Neural crest cell (in vitro differentiated cells): ENCODE measurements around the gene TIMM50. TPM values are rescaled to one million over a fixed set of nuclear protein-coding genes. Genes with fewer than 3 reads are reported as not detected.

Experiments used
- DNase-seq: peaks from one replicate; pipeline ENCODE4 v3.0.0; 2021; ENCODE audit warnings: low read depth, mixed read lengths, low spot score
- H3K27ac Mint-ChIP-seq: one replicate; pipeline ENCODE4 v1.8.0; 2021; ENCODE audit warnings: mild to moderate bottlenecking, mixed read lengths; ENCODE audit not compliant: unreplicated experiment
- H3K27me3 Mint-ChIP-seq: 2 replicates; pipeline ENCODE4 v1.8.0; 2021; ENCODE audit warnings: low read depth, mild to moderate bottlenecking, mixed read lengths
- H3K36me3 Mint-ChIP-seq: 2 replicates; pipeline ENCODE4 v1.8.0; 2021; ENCODE audit warnings: low read depth, mild to moderate bottlenecking, mixed read lengths
- H3K4me1 Mint-ChIP-seq: 2 replicates; pipeline ENCODE4 v1.8.0; 2021; ENCODE audit warnings: mixed read lengths
- H3K4me3 Mint-ChIP-seq: one replicate; pipeline ENCODE4 v1.8.0; 2021; ENCODE audit warnings: mild to moderate bottlenecking, mixed read lengths
- H3K9me3 Mint-ChIP-seq: 2 replicates; pipeline ENCODE4 v1.8.0; 2021; ENCODE audit warnings: mixed read lengths
- CTCF ChIP-seq: fragments of 200-600 bp; sonication (generic); conservative IDR thresholded peaks from 2 replicates; pipeline ENCODE4 v1.5.0; 2021; ENCODE audit warnings: antibody characterized with exemption, mild to moderate bottlenecking
- total RNA-seq: library from RNA; stranded (reverse); gene quantifications from 2 replicates; pipeline ENCODE4 v1.2.1, GENCODE V29; 2021

The TIMM50 gene
- total RNA-seq, 1 donor from 2014 or later: 121 TPM

DNA sequence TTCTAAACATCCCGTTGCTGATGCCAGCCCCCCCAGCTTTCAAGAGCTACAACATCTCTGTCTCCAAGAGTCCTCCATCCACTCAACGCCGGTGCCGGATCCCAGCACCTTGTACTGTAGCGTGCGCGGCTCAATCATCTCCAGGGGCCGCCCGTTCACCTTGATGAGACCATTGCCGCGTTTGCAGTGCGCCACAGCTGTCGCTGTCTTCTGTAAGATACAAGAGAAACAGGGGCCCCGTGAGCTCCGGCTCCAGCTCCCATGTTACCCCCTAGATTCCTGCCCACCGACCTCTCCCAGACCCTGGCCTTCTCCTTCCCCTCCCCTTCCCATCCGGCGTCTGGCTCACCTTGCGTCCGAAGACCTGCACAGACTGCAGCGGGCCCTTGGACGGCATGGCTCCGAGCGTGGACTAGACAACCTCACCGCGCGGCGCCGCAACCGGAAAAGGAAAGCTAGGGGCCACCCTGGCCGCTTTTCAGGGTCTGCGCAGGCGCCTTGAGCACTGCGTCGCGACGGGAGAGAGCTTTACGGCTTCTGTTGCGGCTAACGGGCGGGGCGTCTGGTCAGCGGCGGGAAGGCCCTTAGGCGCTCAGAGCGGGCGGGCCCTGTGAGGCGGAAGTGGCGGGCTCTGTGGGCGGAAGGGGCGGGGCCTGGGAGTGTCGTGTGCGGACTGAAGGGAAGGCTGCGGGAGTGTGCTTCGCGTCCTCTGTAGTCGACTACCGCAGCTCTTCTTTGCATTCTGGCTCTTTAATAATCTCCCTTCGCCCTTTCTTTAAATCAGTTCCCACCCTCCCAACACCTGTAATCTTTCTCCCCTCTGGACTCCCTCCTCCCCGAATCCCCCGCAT is 44.9 kb upstream of the TIMM50 start, which contains the start of gene RPS16:
Gene RPS16 (minus strand): TSS at position 451 of the 851 bp plus-strand sequence. CDS start 54 bp downstream, at position 397.
- Mint-ChIP-seq H3K27ac (peak within 1 kb of the TSS; percentile 100), H3K36me3 (peaks cover 15% of the 10 kb centered on the region), H3K4me1 (peaks cover 34% of the 10 kb centered on the region), H3K9me3 (no peaks in the 10 kb centered on the region), H3K27me3 (peaks cover 10% of the 10 kb centered on the region), H3K4me3 (peak within 1 kb of the TSS; percentile 100)
- no peak for TF ChIP-seq CTCF
- peak; percentile 98 for DNase-seq

- peak overlapping the region; percentile 100 for H3K4me3 Mint-ChIP-seq
- peaks cover 10% of the 10 kb centered on the region for H3K27me3 Mint-ChIP-seq
- no peaks in the 10 kb centered on the region for H3K9me3 Mint-ChIP-seq
- H3K27ac Mint-ChIP-seq: peak overlapping the region; percentile 97
- peaks cover 15% of the 10 kb centered on the region for H3K36me3 Mint-ChIP-seq
- DNase-seq: no peak
- peaks cover 32% of the 10 kb centered on the region for H3K4me1 Mint-ChIP-seq
- TF ChIP-seq CTCF: no peak
Observed at GRCh38 chr19:39436350-39436716, 44.3 kb upstream of the TIMM50 start.

- Mint-ChIP-seq H3K27me3 (peaks cover 10% of the 10 kb centered on the region), H3K9me3 (no peaks in the 10 kb centered on the region), H3K4me3 (no peak overlapping the region), H3K36me3 (peaks cover 12% of the 10 kb centered on the region), H3K27ac (no peak overlapping the region), H3K4me1 (peaks cover 32% of the 10 kb centered on the region)
- TF ChIP-seq CTCF: no peak
- no peak for DNase-seq
Observed at GRCh38 chr19:39438270-39438934, 42.2 kb upstream of the TIMM50 start.

- no peaks in the 10 kb centered on the region for H3K9me3 Mint-ChIP-seq
- peak overlapping the region; percentile 94 for H3K27ac Mint-ChIP-seq
- H3K27me3 Mint-ChIP-seq: no peaks in the 10 kb centered on the region
- peaks cover 39% of the 10 kb centered on the region for H3K4me1 Mint-ChIP-seq
- DNase-seq: no peak
- peaks cover 5% of the 10 kb centered on the region for H3K36me3 Mint-ChIP-seq
- no peak for TF ChIP-seq CTCF
- H3K4me3 Mint-ChIP-seq: peak overlapping the region; percentile 95
Observed at GRCh38 chr19:39444598-39445195, 35.9 kb upstream of the TIMM50 start.

DNA sequence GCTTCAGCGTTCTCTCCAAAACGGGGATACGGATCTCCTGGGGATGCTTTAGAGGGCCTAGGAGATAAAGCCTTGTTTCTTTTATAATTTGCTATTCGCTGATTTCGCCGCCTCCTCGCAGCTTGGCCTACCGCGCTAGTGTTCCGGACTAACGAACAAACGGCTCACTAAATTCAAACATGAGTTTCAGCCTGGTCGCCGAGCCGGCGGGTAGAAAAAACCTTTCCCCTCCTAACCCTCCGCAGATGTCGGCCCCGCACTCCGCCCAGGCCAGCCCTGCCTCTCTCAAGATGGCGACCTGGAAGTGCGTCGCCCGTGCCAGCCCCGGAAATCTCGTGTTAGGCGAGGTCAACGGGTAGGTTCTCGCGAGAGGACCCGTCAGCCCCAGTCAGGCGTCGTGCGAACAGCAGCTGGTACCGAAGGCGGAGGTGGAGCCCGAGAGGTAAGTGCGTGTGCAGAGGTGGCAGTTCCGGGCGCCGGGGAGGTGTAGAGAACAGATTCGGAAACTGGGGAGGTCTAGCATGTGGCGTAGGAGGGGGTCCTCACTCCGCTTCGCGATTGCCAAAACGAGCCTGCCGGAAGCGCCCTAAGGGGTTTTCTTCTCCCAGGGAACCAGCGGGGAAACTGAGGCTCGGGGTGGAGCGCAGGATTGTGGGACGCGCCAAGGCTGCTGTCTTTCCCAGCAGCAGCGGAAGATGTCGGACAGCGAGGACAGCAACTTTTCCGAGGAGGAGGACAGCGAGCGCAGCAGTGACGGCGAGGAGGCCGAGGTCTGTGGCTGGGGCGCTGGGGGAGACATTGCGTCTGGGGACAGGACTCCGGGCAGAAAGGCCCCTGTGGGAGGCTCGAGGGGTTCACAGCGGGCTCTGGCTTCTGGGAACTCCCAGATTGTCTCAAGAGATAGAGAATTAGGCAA is 35.2 kb upstream of the TIMM50 start, which contains the start of gene SUPT5H:
Gene SUPT5H (plus strand): TSS at position 387 of the 916 bp plus-strand sequence. CDS start 309 bp downstream, at position 696.
- TF ChIP-seq CTCF: no peak
- H3K9me3 Mint-ChIP-seq: no peaks in the 10 kb centered on the region
- H3K27ac Mint-ChIP-seq: peak within 1 kb of the TSS; percentile 94
- no peaks in the 10 kb centered on the region for H3K27me3 Mint-ChIP-seq
- peaks cover 5% of the 10 kb centered on the region for H3K36me3 Mint-ChIP-seq
- H3K4me1 Mint-ChIP-seq: peaks cover 32% of the 10 kb centered on the region
- H3K4me3 Mint-ChIP-seq: peak within 1 kb of the TSS; percentile 95
- DNase-seq: peak; percentile 89
